Brain microvascular endothelial cell (primary cell): ENCODE results near the gene OS9.

Source experiments
- DNase-seq: peaks from one replicate; pipeline ENCODE4 v3.0.0-alpha.2; 2020
- H3K27ac ChIP-seq: fragments of 250-450 bp; sonication (Bioruptor Pico); 2 replicates; pipeline ENCODE4 v1.5.1; 2020; ENCODE audit warnings: mild to moderate bottlenecking, moderate library complexity
- H3K27me3 ChIP-seq: fragments of 250-450 bp; sonication (Bioruptor Pico); replicated peaks from 2 replicates; pipeline ENCODE4 v1.5.1; 2020; ENCODE audit warnings: mild to moderate bottlenecking
- H3K36me3 ChIP-seq: fragments of 250-450 bp; sonication (Bioruptor Pico); replicated peaks from 2 replicates; pipeline ENCODE4 v1.5.1; 2020; ENCODE audit warnings: mild to moderate bottlenecking
- H3K4me3 ChIP-seq: 2 replicates; pipeline ENCODE4 v1.5.1; 2011; ENCODE audit warnings: low read depth, mild to moderate bottlenecking, control low read depth, low read length, moderate library complexity
- in situ Hi-C: cut with HindIII; loops from 2 replicates; pipeline ENCODE4 v1.10.0; 2017; ENCODE audit warnings: low sequenced_read_pairs, low pct_ligation_motif_present
- TF ChIP-seq, protein P1 (sequence below): IDR thresholded peaks from 2 replicates; pipeline ENCODE4 v1.5.1; 2011; ENCODE audit warnings: low read depth, mild to moderate bottlenecking, moderate library complexity, low read length, control low read depth, inconsistent platforms; ENCODE audit errors: missing control alignments

Gene OS9

DNA sequence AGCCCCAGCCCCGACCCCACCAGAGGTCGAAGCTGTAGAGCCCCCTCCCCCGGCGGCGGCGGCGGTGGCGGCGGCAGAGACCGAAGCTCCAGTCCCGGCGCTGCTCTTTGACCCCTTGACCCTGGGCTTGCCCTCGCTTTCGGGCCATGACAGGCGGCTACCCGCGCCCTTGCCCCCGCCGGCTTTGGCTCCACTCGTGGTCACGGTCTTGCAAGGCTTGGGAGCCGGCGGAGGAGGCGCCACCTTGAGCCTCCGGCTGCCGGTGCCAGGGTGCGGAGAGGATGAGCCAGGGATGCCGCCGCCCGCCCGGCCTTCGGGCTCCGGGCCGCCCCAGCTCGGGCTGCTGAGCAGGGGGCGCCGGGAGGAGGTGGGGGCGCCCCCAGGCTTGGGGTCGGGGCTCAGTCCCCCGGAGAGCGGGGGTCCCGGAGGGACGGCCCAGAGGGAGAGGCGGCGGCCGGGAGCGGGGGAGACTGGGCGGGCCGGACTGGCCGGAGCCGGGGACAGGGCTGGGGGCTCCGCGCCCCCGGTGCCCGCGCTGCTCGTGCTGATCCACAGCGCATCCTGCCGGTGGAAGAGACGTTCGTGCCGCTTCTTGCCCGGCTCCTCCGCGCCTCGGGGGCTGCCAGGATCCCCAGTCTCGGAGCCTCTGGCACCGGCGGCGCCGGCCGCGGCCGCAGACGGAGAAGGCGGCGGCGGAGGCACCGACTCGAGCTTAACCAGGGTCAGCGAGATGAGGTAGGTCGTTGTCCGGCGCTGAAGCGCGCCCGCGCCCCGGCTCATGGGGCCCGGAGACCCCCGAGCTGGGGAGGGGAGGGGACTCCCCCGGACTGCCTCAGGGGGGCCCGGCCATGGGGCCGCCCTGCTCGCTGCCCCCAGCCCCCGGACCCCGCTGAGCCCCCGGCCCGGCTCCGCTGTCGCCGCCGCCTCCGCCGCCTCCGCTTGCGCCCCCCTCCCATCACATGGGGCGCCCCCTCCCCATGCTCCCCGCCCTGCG lies 43.8 kb downstream of the OS9 start:
- in situ Hi-C loops: no loop called here
- TF ChIP-seq, protein P1, sequence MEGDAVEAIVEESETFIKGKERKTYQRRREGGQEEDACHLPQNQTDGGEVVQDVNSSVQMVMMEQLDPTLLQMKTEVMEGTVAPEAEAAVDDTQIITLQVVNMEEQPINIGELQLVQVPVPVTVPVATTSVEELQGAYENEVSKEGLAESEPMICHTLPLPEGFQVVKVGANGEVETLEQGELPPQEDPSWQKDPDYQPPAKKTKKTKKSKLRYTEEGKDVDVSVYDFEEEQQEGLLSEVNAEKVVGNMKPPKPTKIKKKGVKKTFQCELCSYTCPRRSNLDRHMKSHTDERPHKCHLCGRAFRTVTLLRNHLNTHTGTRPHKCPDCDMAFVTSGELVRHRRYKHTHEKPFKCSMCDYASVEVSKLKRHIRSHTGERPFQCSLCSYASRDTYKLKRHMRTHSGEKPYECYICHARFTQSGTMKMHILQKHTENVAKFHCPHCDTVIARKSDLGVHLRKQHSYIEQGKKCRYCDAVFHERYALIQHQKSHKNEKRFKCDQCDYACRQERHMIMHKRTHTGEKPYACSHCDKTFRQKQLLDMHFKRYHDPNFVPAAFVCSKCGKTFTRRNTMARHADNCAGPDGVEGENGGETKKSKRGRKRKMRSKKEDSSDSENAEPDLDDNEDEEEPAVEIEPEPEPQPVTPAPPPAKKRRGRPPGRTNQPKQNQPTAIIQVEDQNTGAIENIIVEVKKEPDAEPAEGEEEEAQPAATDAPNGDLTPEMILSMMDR: peak; percentile 39
- no peak for DNase-seq
- no peak overlapping the region for H3K4me3 ChIP-seq
- no peaks in the 10 kb centered on the region for H3K36me3 ChIP-seq
- no peak overlapping the region for H3K27ac ChIP-seq
- H3K27me3 ChIP-seq: peaks cover 48% of the 10 kb centered on the region

- TF ChIP-seq, protein P1: no peak
- no peak for DNase-seq
- Histone ChIP-seq H3K27ac (no peak within 1 kb of the TSS), H3K27me3 (peaks cover 48% of the 10 kb centered on the region), H3K36me3 (no peaks in the 10 kb centered on the region), H3K4me3 (peak within 1 kb of the TSS; percentile 9)
- in situ Hi-C loops: no loop called here
Observed at GRCh38 chr12:57738661-57739237, 44.8 kb downstream of the OS9 start, which contains the start of gene AGAP2. Gene AGAP2, minus strand, starts transcription at chr12:57738742. Its CDS starts 496 bp downstream, at chr12:57738246.

GRCh38 chr12:57739387-57739786 lies 45.5 kb downstream of the OS9 start:
- Histone ChIP-seq H3K4me3 (no peak overlapping the region), H3K36me3 (no peaks in the 10 kb centered on the region), H3K27me3 (peaks cover 48% of the 10 kb centered on the region), H3K27ac (no peak overlapping the region)
- no peak for DNase-seq
- in situ Hi-C loops: no loop called here
- TF ChIP-seq, protein P1: no peak

DNA sequence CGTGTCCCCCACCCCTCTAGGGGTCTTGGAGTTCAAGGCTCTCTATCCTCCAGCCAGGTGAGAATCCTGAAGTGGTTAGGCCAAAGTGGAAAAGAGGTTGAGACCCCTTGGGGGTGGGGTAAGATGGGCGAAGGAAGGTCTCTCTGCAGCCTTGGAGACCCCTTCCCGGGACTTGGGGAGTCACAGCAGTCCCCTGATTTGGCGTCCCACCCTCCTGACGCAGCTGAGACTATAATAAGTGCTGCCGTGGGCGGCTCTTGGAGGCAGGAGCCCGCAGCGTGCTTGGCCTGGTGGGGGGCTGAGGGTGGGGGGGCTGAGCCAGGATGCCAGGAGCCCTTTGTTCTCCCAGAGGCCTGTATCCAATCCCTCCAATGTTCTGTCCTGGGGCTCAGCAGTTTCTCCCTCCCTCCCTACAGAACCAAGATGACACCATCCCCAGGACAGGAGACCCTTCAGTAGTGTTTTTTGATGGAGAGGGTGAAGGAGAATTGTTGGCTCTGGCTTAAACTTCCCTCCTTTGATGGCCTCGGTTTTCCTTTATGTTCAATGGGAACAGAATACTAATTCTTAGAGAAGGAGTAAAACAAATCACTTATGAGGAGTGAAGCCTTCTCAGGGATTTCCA lies 46.1 kb downstream of the OS9 start:
- H3K36me3 ChIP-seq: peaks cover 1% of the 10 kb centered on the region
- in situ Hi-C loops: no loop called here
- peaks cover 48% of the 10 kb centered on the region for H3K27me3 ChIP-seq
- no peak overlapping the region for H3K4me3 ChIP-seq
- no peak overlapping the region for H3K27ac ChIP-seq
- TF ChIP-seq, protein P1: no peak
- DNase-seq: no peak

DNA sequence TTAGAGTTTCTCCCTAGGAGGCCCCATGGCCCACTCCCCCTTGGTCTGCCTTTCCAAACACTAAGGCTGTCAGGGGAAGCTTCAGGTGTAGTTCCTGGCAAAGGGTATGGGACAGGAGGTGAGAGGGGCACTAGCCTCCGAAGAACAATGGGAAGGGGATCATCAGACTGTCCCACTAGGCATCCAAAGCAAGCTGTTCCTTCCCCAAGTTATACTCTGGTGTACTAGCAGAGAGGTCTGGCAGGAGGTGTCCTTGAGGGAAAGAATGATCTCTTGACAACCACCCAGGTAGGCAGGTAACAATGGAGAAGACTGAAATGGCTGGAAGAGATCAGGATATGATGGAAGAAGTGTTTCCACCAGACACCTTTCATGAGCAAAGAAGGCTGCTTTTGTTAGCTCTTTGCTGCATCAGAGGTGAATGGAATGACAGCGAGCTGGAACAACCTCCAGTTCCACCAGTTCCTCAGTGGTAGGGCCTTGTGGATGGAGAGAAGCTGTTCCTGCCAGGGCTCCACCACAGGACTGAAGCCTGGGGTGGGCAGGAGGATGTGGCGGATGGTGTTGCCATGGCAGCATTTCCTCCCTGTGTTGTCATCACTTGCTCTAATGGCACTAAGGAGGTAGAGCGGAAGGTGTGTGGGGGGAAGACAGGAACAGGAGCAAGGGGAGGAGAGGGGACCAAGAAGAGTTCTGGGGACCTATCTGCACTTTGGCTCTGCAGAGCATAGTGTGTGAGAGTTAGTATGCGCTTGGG lies 46.9 kb downstream of the OS9 start:
- H3K27ac ChIP-seq: no peak overlapping the region
- DNase-seq: no peak
- in situ Hi-C loops: no loop called here
- peaks cover 44% of the 10 kb centered on the region for H3K27me3 ChIP-seq
- TF ChIP-seq, protein P1: no peak
- H3K4me3 ChIP-seq: no peak overlapping the region
- peaks cover 2% of the 10 kb centered on the region for H3K36me3 ChIP-seq
